T-helper 2 cell treated with Interferon-gamma antibody and Interleukin-4, amounts not matched to agents 5 μg/mL and 100 μg/mL, for 36 hours (primary cell): ENCODE measurements around the gene ADGRD1.

Experiments used
- DNase-seq: peaks from one replicate; pipeline ENCODE4 v3.0.0; 2021; ENCODE audit warnings: low spot score
- H3K27ac Mint-ChIP-seq: one replicate; pipeline ENCODE4 v1.8.0; 2021; ENCODE audit warnings: mild to moderate bottlenecking, mixed read lengths
- H3K27me3 Mint-ChIP-seq: one replicate; pipeline ENCODE4 v1.8.0; 2021; ENCODE audit warnings: low read depth, mixed read lengths
- H3K36me3 Mint-ChIP-seq: one replicate; pipeline ENCODE4 v1.8.0; 2021; ENCODE audit warnings: low read depth, mixed read lengths
- H3K4me1 Mint-ChIP-seq: one replicate; pipeline ENCODE4 v1.8.0; 2021; ENCODE audit warnings: low read depth, mixed read lengths
- H3K4me3 Mint-ChIP-seq: one replicate; pipeline ENCODE4 v1.8.0; 2022; ENCODE audit warnings: mild to moderate bottlenecking, moderate library complexity, mixed read lengths
- H3K9me3 Mint-ChIP-seq: one replicate; pipeline ENCODE4 v1.8.0; 2021; ENCODE audit warnings: mixed read lengths

Gene ADGRD1

DNA sequence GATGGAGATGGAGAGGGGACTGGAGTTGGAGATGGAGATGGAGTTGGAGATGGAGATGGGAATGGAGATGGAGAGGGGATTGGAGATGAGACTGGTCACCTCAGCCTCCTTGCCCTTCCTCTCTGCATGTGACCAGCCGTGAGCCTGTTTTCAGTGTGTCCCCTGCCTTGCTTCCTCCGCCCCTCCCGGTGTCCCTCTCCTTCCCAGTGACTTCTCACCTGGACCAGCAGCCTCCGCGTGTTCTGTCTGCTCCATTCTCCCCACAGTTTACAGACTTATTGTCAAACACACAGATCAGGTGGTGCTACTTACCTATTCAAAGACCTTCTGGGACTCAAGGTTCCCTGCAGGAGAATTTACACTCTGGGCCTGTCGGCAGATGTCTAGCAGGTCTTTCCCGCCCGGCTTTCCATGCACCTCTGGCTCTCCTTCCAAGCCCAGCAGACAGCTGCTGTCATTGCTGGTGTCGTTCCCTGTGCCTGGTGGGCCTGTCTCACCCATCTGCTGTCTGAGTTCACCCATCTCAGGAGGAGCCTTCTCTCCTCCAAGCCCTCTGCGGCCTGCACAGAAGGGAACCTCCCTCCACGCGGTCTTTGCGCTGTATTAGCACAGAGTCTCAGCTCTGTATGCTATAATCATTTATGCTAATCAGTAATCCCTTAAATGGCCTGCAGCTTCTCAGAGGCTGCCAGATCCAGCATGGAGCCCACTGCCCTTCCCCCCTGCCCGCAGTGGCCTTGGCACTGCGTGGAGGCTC is 62.1 kb downstream of the ADGRD1 start:
- no peaks in the 10 kb centered on the region for H3K36me3 Mint-ChIP-seq
- DNase-seq, result no peak
- H3K27ac Mint-ChIP-seq, result no peak overlapping the region
- no peaks in the 10 kb centered on the region for H3K9me3 Mint-ChIP-seq
- H3K4me3 Mint-ChIP-seq, result no peak overlapping the region
- no peaks in the 10 kb centered on the region for H3K27me3 Mint-ChIP-seq
- H3K4me1 Mint-ChIP-seq, result no peaks in the 10 kb centered on the region

GRCh38 chr12:131017477-131017991 is 63.8 kb downstream of the ADGRD1 start:
- H3K9me3 Mint-ChIP-seq, result no peaks in the 10 kb centered on the region
- DNase-seq, result no peak
- H3K4me3 Mint-ChIP-seq, result no peak overlapping the region
- H3K36me3 Mint-ChIP-seq, result no peaks in the 10 kb centered on the region
- no peaks in the 10 kb centered on the region for H3K4me1 Mint-ChIP-seq
- no peaks in the 10 kb centered on the region for H3K27me3 Mint-ChIP-seq
- H3K27ac Mint-ChIP-seq, result no peak overlapping the region

GRCh38 chr12:131018019-131018620 is 64.4 kb downstream of the ADGRD1 start:
- Mint-ChIP-seq H3K27ac (no peak overlapping the region), H3K4me1 (no peaks in the 10 kb centered on the region), H3K9me3 (no peaks in the 10 kb centered on the region), H3K4me3 (no peak overlapping the region), H3K36me3 (no peaks in the 10 kb centered on the region), H3K27me3 (no peaks in the 10 kb centered on the region)
- no peak for DNase-seq

DNA sequence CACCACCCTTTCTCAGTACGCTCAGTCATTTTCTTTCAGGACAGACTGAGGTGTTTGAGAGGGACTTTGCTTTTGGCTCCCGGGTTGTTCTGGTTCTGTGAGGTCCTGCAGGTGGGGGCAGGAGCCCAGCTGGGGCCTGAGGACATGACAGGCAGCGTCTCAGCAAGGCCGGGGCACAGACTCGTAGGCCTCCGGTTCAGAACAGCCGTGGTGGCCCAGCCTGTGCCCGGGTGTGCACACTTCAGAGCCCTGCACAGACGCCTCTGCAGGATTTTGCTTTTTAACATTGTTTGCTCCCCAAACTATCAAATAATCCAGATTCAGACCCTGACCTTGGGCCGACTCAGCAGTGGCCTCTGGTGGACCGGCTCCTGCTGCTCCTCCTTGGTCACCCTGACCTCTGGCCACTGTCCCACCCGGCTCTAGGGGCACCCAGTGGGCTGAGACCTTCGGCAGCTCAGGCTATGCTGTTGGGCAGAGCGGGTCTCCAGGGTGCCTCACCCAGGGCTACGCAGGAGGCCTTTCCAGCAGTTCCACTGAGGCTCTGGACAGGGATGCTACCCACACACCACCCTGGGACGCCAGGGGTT is 65.2 kb downstream of the ADGRD1 start:
- Mint-ChIP-seq H3K36me3 (no peaks in the 10 kb centered on the region), H3K9me3 (no peaks in the 10 kb centered on the region), H3K27me3 (no peaks in the 10 kb centered on the region), H3K4me1 (no peaks in the 10 kb centered on the region), H3K27ac (no peak overlapping the region), H3K4me3 (no peak overlapping the region)
- DNase-seq, result no peak

- no peak overlapping the region for H3K27ac Mint-ChIP-seq
- H3K4me3 Mint-ChIP-seq, result no peak overlapping the region
- no peak for DNase-seq
- H3K36me3 Mint-ChIP-seq, result no peaks in the 10 kb centered on the region
- no peaks in the 10 kb centered on the region for H3K9me3 Mint-ChIP-seq
- H3K27me3 Mint-ChIP-seq, result no peaks in the 10 kb centered on the region
- H3K4me1 Mint-ChIP-seq, result no peaks in the 10 kb centered on the region
Observed at GRCh38 chr12:131020326-131021153, 66.8 kb downstream of the ADGRD1 start.

DNA sequence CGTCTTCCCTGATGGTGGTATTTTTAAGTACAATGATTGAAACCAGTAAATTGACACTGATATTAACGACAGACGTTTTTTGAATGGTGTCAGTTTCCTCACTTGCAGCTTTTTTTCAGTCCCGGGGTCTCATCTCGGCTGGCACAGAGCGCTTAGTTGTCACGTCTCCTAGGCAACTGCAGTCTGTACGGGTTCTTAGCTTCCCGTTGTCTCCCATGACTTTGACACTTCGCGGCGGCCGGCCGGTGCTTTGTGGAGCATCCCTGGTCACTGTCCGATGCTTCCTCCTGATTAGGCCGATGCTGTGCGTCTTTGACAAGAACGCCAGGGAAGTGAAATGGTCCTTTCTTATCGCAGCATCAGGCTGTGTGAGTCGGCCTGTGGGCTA is 67.4 kb downstream of the ADGRD1 start:
- H3K27me3 Mint-ChIP-seq, result no peaks in the 10 kb centered on the region
- no peaks in the 10 kb centered on the region for H3K36me3 Mint-ChIP-seq
- no peak for DNase-seq
- H3K4me1 Mint-ChIP-seq, result no peaks in the 10 kb centered on the region
- H3K4me3 Mint-ChIP-seq, result no peak overlapping the region
- no peaks in the 10 kb centered on the region for H3K9me3 Mint-ChIP-seq
- H3K27ac Mint-ChIP-seq, result no peak overlapping the region

GRCh38 chr12:131024026-131024425 is 70.3 kb downstream of the ADGRD1 start:
- DNase-seq, result no peak
- H3K27ac Mint-ChIP-seq, result no peak overlapping the region
- H3K9me3 Mint-ChIP-seq, result no peaks in the 10 kb centered on the region
- no peak overlapping the region for H3K4me3 Mint-ChIP-seq
- no peaks in the 10 kb centered on the region for H3K36me3 Mint-ChIP-seq
- no peaks in the 10 kb centered on the region for H3K4me1 Mint-ChIP-seq
- no peaks in the 10 kb centered on the region for H3K27me3 Mint-ChIP-seq

- no peaks in the 10 kb centered on the region for H3K36me3 Mint-ChIP-seq
- no peaks in the 10 kb centered on the region for H3K4me1 Mint-ChIP-seq
- H3K27me3 Mint-ChIP-seq, result no peaks in the 10 kb centered on the region
- DNase-seq, result no peak
- H3K9me3 Mint-ChIP-seq, result no peaks in the 10 kb centered on the region
- H3K4me3 Mint-ChIP-seq, result no peak overlapping the region
- H3K27ac Mint-ChIP-seq, result no peak overlapping the region
Observed at GRCh38 chr12:131024721-131025120, 71.0 kb downstream of the ADGRD1 start.

DNA sequence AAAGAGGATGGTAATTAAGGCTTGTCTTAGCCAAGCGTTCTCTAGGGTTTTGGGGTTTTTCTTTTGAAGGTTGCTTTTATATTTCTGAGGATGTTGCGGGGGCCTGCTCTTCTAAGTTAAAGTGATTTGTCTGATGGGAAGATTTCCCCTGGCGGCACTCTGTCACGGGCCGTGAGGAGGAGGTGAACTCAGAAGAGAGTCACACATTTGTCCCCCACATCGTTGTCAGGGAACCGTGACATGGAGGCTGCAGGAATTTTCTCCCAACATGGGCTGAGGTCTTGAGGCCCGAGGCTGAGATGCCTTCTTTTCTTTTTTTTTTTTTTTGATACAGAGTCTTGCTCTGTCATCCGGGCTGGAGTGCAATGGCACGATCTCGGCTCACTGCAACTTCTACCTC is 71.5 kb downstream of the ADGRD1 start:
- Mint-ChIP-seq H3K9me3 (no peaks in the 10 kb centered on the region), H3K27me3 (no peaks in the 10 kb centered on the region), H3K27ac (no peak overlapping the region), H3K4me3 (no peak overlapping the region), H3K36me3 (no peaks in the 10 kb centered on the region), H3K4me1 (no peaks in the 10 kb centered on the region)
- no peak for DNase-seq

GRCh38 chr12:131025939-131026702 is 72.4 kb downstream of the ADGRD1 start:
- H3K4me1 Mint-ChIP-seq, result no peaks in the 10 kb centered on the region
- H3K36me3 Mint-ChIP-seq, result no peaks in the 10 kb centered on the region
- DNase-seq, result no peak
- no peak overlapping the region for H3K4me3 Mint-ChIP-seq
- H3K27me3 Mint-ChIP-seq, result no peaks in the 10 kb centered on the region
- no peaks in the 10 kb centered on the region for H3K9me3 Mint-ChIP-seq
- no peak overlapping the region for H3K27ac Mint-ChIP-seq

DNA sequence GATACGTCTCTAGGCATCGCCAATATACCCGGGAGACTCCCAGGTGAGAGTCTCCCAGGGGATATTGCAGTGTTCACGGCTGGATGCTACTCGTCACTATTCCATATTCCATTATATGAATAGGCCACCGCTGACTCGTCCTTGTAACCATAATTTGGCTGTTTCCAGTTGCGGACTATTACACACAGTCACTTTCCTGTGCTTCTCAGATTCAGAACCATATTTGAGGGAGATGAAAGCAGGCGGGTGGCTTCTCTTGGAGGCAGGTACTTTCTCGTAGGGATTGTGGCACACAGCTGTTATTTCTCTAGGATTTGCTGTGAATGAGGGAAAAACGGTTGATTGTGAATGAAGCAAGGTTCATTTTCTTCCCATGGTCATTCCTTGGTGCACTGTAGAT is 73.0 kb downstream of the ADGRD1 start:
- Mint-ChIP-seq H3K36me3 (no peaks in the 10 kb centered on the region), H3K27ac (no peak overlapping the region), H3K27me3 (no peaks in the 10 kb centered on the region), H3K4me1 (no peaks in the 10 kb centered on the region), H3K9me3 (no peaks in the 10 kb centered on the region), H3K4me3 (no peak overlapping the region)
- no peak for DNase-seq

DNA sequence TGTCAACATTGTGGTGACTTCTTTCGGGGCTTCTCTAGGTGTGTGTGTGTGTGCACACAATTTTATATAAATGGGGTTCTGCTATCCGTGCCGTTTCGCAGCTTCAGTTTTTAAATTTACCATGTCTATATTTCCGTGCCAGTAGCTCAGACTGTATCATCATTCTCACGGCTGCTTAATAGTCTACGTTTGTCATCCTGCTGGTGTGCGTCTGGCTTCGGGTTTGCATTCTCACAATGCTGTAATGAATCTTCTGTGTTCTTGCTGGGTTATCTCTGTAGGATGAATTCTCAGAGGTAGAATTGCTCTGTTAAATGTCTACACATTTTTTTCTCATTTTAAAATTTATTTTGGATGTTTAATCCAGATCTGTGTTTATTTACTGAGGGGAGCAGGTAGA is 73.6 kb downstream of the ADGRD1 start:
- H3K27ac Mint-ChIP-seq, result no peak overlapping the region
- H3K4me1 Mint-ChIP-seq, result no peaks in the 10 kb centered on the region
- H3K4me3 Mint-ChIP-seq, result no peak overlapping the region
- no peaks in the 10 kb centered on the region for H3K9me3 Mint-ChIP-seq
- no peaks in the 10 kb centered on the region for H3K36me3 Mint-ChIP-seq
- DNase-seq, result no peak
- H3K27me3 Mint-ChIP-seq, result no peaks in the 10 kb centered on the region

DNA sequence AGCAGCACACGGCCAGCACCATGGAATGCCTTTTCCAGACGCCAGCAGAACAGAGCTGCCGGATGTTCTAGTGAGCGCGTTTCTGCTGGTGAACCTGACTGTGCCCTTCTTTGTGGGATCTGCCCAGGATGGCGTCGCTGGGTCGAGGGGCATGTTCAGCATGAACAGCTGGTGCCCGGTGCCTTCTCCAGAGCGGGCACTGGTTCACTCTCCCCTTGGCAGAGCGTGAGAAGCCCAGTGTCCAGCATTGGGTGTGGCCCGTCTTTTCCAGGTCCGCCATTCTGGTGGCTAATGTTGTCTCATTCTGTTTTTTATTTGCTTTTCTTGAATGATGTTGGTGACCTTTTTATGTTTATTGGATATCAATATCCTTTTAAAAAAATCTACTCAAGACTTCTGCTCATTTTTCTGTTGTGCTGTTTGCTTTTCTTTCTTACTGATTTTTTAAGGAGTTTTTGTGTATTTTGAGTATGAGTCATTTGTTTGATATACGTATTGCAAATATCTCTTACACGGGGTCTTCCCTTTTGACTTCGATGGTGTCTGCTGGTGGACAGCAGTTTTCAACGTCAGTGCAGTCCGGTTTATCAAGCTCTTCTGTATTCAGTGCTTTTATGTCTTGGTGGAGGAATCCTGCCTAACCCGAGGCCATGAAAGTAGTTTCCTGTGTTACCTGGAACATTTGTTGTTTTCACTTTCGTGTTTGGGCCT is 74.3 kb downstream of the ADGRD1 start:
- Mint-ChIP-seq H3K4me1 (no peaks in the 10 kb centered on the region), H3K27me3 (no peaks in the 10 kb centered on the region), H3K36me3 (no peaks in the 10 kb centered on the region), H3K4me3 (no peak overlapping the region), H3K9me3 (no peaks in the 10 kb centered on the region), H3K27ac (no peak overlapping the region)
- no peak for DNase-seq
